GM12872 (cell line): ENCODE data around the gene TNFAIP8.
A peak's percentile ranks its signal among the peaks of the same experiment; 100 is the strongest.

ENCODE experiments used
- TF ChIP-seq, protein P1 (sequence below): IDR thresholded peaks from 3 replicates; pipeline ENCODE4 v1.5.1; 2011; ENCODE audit warnings: low read depth, mild to moderate bottlenecking, low read length, moderate library complexity; ENCODE audit not compliant: insufficient read depth

The TNFAIP8 gene

DNA sequence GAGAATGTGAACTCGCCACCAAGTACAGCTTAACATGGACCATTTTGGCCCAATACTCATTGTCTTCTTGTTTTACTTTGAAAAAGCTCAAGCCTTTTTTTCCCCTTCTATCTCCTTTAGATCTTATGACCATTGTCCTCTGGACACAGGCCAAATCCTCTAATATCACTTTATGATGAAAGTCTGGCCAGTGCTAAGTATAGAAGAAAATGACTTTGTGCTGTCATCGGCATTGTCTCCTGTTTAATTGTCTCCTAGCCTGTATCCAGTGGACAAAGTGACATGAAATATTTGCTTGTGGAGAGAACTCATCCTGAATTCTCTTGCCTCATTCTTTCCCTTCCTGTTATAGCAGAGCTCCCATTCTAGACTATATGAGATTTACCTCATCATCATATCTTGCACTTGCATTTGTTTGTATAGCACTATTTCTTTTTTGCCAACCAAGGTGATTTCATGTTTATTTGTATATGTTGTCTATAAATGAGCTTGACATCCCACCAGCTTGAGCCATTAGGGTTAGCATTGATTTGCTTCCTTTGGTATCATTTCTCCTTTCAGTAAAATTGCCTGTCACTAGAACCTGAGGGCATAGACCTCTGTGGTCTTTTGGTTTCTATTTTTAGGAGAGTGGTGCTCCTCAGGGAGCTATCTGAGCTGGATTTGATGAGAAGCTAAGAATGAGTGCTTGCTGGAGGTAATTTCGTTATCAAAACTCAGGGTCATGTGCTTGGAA lies 18.8 kb upstream of the TNFAIP8 start:
- TF ChIP-seq, protein P1, sequence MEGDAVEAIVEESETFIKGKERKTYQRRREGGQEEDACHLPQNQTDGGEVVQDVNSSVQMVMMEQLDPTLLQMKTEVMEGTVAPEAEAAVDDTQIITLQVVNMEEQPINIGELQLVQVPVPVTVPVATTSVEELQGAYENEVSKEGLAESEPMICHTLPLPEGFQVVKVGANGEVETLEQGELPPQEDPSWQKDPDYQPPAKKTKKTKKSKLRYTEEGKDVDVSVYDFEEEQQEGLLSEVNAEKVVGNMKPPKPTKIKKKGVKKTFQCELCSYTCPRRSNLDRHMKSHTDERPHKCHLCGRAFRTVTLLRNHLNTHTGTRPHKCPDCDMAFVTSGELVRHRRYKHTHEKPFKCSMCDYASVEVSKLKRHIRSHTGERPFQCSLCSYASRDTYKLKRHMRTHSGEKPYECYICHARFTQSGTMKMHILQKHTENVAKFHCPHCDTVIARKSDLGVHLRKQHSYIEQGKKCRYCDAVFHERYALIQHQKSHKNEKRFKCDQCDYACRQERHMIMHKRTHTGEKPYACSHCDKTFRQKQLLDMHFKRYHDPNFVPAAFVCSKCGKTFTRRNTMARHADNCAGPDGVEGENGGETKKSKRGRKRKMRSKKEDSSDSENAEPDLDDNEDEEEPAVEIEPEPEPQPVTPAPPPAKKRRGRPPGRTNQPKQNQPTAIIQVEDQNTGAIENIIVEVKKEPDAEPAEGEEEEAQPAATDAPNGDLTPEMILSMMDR: no peak

- TF ChIP-seq, protein P1: no peak
Observed at GRCh38 chr5:119338326-119338946, 17.4 kb upstream of the TNFAIP8 start.

DNA sequence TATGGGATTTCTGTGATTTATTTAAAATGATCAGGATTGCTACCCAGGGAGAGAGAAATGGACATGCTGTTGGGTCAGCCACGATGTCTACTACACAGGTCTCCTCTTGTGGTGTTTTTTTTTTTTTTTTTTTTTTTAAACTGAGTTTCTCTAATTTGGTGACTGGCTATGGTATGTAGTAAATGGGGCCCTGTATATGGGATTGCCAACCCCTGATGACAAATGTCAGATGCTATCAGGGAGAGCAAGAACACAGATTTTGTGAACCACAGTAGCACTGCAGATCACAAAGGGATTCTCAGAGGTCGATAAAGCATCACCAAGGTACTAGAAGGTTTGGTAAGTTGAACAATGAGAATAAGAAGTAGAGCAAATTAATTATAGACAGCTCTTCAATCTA lies 16.5 kb upstream of the TNFAIP8 start:
- TF ChIP-seq, protein P1: no peak

DNA sequence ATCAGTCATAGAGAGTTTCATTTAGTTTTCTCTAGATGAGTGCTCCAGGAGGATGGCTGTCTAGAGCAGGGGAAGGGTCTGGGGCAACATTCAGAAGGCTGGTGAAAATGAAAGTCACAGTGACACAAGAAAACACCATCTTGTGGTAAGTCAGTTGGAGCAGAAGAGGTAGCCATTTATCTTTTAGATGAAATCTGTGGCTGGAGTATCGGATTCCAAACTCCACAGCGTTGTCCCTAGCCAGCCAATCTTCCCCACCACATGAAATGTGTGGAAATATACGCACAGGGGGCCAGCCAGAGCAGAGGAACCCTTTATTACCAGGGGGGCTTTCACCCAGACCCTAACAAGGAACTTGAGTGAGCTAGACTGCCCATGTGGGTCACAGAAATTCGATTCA lies 15.9 kb upstream of the TNFAIP8 start:
- TF ChIP-seq, protein P1: no peak

DNA sequence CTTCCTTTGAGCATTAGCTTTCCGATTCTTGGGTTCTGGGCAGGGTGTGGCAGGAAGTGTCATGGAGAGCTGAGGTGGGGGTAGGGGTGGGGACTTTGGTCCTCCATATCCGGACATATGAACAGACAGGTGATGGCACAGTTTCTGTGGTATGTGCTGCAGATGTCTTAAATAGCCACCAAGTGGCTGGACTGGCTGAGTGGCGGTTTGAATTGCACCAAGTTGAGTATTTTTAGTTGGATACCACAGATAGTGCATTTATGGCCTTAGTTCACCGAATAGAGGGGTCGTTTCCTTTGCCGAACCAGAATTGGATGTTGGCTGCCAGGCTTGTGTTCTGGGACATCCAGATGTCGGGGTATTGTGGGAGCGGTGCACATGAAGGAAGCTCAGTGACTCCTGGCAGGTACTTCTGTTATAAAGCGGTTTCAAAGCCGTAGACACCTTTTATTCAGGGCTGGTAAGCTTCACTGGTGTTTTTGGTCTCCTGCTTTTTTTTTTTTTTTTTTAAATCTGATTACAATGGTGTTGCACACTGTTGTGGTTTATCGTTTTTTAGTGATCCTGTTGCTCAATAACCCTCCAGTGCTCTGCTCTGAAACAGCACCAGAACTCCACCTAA lies 15.1 kb upstream of the TNFAIP8 start:
- TF ChIP-seq, protein P1: peak; percentile 27; the same call in 1 of the 3 replicates

DNA sequence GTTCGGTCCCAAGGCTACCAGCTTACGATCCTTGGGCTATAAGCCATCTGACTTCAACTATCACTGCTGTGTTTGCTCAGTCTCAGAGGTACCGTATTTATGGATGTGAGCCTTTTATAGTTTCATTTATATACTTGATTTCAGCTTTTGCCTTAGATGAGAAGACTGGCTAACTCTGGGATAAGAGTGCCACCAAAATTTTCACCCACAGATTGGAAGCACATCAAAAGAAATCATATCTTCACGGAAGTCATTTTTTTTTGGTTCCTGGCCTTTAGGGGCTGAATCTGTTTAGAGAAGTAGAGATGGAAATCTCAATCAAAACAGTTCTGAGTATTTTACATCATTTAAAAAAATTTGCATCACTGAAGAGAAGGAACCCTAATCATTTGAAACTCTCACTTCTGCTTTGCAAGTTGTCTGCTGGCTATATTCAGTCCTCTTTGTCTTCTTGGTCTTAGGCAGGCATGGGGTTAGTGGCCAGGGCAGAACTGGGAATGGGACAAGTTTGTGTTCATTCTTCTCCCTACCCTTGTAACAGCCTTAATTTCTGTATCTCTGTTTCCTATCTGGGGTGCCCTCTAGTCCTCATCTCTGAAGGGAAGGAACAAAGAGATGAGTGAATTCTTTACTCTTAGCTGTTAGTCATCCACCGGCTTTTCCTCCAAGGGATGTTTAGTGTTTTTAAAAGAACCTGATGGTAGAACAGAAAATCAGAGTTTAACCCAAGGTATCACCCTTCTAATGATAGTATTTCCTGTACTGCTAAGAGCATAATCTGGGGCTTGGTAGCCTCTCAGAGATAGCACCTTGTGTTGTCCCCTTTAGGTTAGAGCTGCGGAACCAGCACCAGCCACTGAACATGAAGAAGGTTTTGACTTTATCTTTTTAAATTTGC lies 14.1 kb upstream of the TNFAIP8 start:
- TF ChIP-seq, protein P1: no peak

- TF ChIP-seq, protein P1: no peak
Observed at GRCh38 chr5:119342406-119342805, 13.4 kb upstream of the TNFAIP8 start.
